ENCODE results near the gene FAM174B. TPM values are rescaled to one million over a fixed set of nuclear protein-coding genes. Genes with fewer than 3 reads are reported as not detected.

The FAM174B gene
- total RNA-seq, 2 donors from 2014 or later, result 6.1 to 10.0 TPM

GRCh38 chr15:92666780-92667179 lies 11.2 kb upstream of the FAM174B start:
- no peak for DNase-seq (ENCODE audit: low spot score)
- Histone ChIP-seq H3K36me3 (no peaks in the 10 kb centered on the region), H3K4me1 (ENCODE audit: control insufficient read depth in 1 of 2, low read depth in 2 of 2) (peaks cover 21 to 36% of the 10 kb centered on the region in 2 donors), H3K27ac (no peak overlapping the region), H3K9me3 (no peaks in the 10 kb centered on the region), H3K27me3 (replicated peaks; ENCODE audit: insufficient read depth) (no peaks in the 10 kb centered on the region), H3K4me3 (no peak overlapping the region)
- peak; percentile 72 for ATAC-seq (ENCODE audit: insufficient number of reproducible peaks, low FRiP score, low read depth)
- no peak for TF ChIP-seq CTCF (IDR thresholded peaks at IDR 0.05)

DNA sequence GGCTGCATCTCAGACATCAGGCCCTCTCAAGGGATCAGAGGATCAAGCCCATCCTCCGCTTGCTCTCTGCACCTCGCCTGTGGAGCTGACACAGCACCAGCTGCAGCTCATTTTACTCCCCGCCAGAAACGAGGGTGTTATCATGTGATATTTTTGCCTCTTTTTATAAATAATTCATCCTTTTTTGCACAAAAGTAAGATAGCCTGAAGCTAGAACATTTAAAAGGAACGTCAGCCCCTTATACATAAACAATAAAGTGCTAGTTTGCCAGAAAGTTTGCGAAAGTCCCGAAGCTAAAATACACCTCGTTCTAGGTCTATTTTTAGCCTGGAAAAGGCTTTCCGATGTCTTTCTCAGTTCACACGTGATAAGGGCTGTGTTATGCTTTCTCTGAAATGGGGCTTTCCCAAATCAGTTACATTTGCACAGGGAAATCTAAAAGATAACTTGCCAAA lies 9.6 kb upstream of the FAM174B start:
- H3K36me3 ChIP-seq, result no peaks in the 10 kb centered on the region
- DNase-seq (ENCODE audit: low spot score) (no peak), ATAC-seq (ENCODE audit: insufficient number of reproducible peaks, low FRiP score, low read depth) (peak; percentile 49)
- no peak for TF ChIP-seq CTCF (IDR thresholded peaks at IDR 0.05)
- H3K4me1 ChIP-seq (ENCODE audit: control insufficient read depth in 1 of 2, low read depth in 2 of 2), result peaks cover 21 to 36% of the 10 kb centered on the region in 2 donors
- H3K27me3 ChIP-seq (replicated peaks; ENCODE audit: insufficient read depth), result no peaks in the 10 kb centered on the region
- H3K4me3 ChIP-seq, result peak overlapping the region; percentile 49
- H3K9me3 ChIP-seq, result no peaks in the 10 kb centered on the region
- peak overlapping the region in 1 of 2 donors; percentile 2 for H3K27ac ChIP-seq

DNA sequence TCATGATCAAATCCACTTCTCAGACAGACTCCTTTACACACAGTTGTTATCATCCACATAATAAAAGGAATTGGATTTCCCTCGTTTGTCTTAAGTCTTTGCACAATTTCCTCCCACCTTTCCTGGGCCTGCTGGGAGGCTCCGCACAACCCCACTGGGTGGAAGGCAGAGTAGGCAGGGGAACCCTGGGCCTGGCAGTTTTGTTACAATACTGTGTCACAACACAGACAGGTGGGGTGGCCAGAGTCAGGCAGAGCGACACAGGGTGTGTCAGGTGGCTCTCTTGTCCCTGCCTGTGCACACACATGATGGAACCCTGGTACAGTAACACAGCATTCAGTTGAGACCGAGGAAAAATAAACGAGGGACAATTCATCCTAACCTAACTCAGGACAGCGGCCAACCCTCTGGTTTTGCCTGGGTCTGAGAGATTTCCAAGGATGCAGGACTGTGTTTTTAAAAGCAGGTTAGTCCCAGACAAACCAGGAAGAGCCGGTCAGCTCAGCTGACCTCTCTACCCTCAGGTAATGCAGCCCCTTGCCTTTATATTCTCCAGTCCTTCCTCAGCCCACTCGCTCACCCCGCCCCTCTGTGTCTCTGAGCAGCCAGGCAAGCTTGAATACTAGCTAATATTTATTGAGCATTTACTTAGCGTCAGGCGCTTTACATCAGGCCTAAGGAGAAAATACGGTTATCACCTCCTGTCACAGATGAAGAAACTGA lies 8.8 kb upstream of the FAM174B start:
- no peak overlapping the region for H3K27ac ChIP-seq

DNA sequence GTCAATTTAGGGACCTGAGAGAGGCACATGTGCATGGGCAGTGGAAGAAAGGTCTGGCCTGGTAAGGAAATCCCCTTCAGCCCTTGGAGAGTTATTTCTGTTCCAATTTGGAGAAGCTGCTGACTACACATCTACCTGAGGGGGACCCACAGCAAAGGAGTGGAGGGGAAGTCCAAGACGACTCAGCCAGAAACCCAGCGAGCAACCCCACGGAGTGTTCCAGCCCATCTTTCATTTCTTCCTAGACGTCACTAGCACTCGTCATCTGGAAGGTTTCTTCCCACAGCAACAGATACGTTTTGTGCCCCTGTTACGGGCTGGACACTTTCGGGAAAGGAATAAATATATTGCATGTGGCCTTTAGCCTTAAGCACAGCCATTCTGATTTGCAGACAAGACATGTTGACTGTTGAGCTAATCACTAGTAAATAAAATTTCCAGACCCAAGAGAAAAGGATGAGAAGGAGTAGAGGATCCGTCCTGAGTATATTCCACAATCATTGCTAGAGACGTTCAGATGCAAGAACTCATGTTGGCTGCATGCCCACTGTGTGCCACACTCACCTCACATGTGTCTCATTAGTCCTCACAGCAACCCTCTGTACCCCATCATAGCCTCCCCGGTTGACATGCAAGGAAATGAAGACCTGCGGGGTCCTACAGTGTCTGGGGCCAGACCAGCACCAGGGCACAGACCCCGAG lies 7.8 kb upstream of the FAM174B start:
- Histone ChIP-seq H3K9me3 (no peaks in the 10 kb centered on the region), H3K4me3 (no peak overlapping the region), H3K27ac (no peak overlapping the region), H3K27me3 (replicated peaks; ENCODE audit: insufficient read depth) (no peaks in the 10 kb centered on the region), H3K4me1 (ENCODE audit: control insufficient read depth in 1 of 2, low read depth in 2 of 2) (peaks cover 21 to 36% of the 10 kb centered on the region in 2 donors), H3K36me3 (no peaks in the 10 kb centered on the region)
- no peak for TF ChIP-seq CTCF (IDR thresholded peaks at IDR 0.05)
- ATAC-seq (ENCODE audit: insufficient number of reproducible peaks, low FRiP score, low read depth) (no peak), DNase-seq (ENCODE audit: low spot score) (no peak)

More for the DNA sequence above, 8.8 kb upstream of the FAM174B start:
- H3K4me1 ChIP-seq (ENCODE audit: control insufficient read depth in 1 of 2, low read depth in 2 of 2), result peaks cover 21 to 36% of the 10 kb centered on the region in 2 donors
- ATAC-seq (ENCODE audit: insufficient number of reproducible peaks, low FRiP score, low read depth) (no peak), DNase-seq (ENCODE audit: low spot score) (no peak)
- H3K27me3 ChIP-seq (replicated peaks; ENCODE audit: insufficient read depth), result no peaks in the 10 kb centered on the region
- H3K36me3 ChIP-seq, result no peaks in the 10 kb centered on the region
- no peaks in the 10 kb centered on the region for H3K9me3 ChIP-seq
- no peak overlapping the region for H3K4me3 ChIP-seq
- TF ChIP-seq CTCF (IDR thresholded peaks at IDR 0.05), result no peak

GRCh38 chr15:92662762-92663161 lies 7.2 kb upstream of the FAM174B start:
- no peak for DNase-seq (ENCODE audit: low spot score)
- no peak for ATAC-seq (ENCODE audit: insufficient number of reproducible peaks, low FRiP score, low read depth)

More at GRCh38 chr15:92662762-92663161, 7.2 kb upstream of the FAM174B start:
- Histone ChIP-seq H3K36me3 (no peaks in the 10 kb centered on the region), H3K27me3 (replicated peaks; ENCODE audit: insufficient read depth) (no peaks in the 10 kb centered on the region), H3K4me3 (no peak overlapping the region), H3K9me3 (no peaks in the 10 kb centered on the region), H3K27ac (no peak overlapping the region), H3K4me1 (ENCODE audit: control insufficient read depth in 1 of 2, low read depth in 2 of 2) (peaks cover 21 to 36% of the 10 kb centered on the region in 2 donors)
- no peak for TF ChIP-seq CTCF (IDR thresholded peaks at IDR 0.05)

Data from thoracic aorta (tissue), 2 donors.